Mucosa of descending colon (tissue), 3 donors: ENCODE results near the gene CCS. TPM values are rescaled to one million over a fixed set of nuclear protein-coding genes. Genes with fewer than 3 reads are reported as not detected.

Experiments used
- ATAC-seq: fragments of 200-7000 bp; cut with Tn5 transposase; one replicate; pipeline ENCODE4 v1.9.1; 2020; ENCODE audit warnings: mild to moderate bottlenecking, moderate library complexity
- DNase-seq, 3 donors: peaks; one replicate each; pipeline ENCODE4 v3.0.0-alpha.2; 2020
- H3K36me3 ChIP-seq: fragments of 200-600 bp; one replicate; pipeline ENCODE4 v1.8.0; 2021; ENCODE audit warnings: low read depth, mild to moderate bottlenecking
- H3K4me1 ChIP-seq: fragments of 200-600 bp; one replicate; pipeline ENCODE4 v1.8.0; 2021; ENCODE audit warnings: low read depth, mild to moderate bottlenecking
- H3K4me3 ChIP-seq: fragments of 200-600 bp; one replicate; pipeline ENCODE4 v1.8.0; 2021; ENCODE audit warnings: mild to moderate bottlenecking
- H3K9me3 ChIP-seq: fragments of 200-600 bp; one replicate; pipeline ENCODE4 v1.8.0; 2021; ENCODE audit warnings: mild to moderate bottlenecking
- intact Hi-C, 2 donors: fragments of 100-400 bp; cut with DNase I in 1 of 2; cut with micrococcal nuclease in 1 of 2; formaldehyde crosslinking; loops; one replicate each; pipeline versions ENCODE4 v1.11.0 to v1.11.1; 2022; cut with DNase I, micrococcal nuclease
- total RNA-seq, 3 donors: library from RNA; stranded (reverse); fragmentation: NEBNext Ultra II Directional in 2 of 3; extraction: Animal tissue kit (Norgen Biotek cat#: 25700) in 2 of 3; gene quantifications; one replicate each; pipeline versions ENCODE4 v1.2.1 to v1.2.4, GENCODE V29; 2021 to 2023
- TF ChIP-seq, protein P1 (sequence below): fragments of 200-600 bp; IDR thresholded peaks from one replicate; pipeline ENCODE4 v1.8.0; 2022; ENCODE audit warnings: antibody characterized with exemption, mild to moderate bottlenecking
- donor health status: DM: no; HTN: no; CAD: no; lungs with moderate emphysema.
- donor health status: DM: no; HTN: no; CAD: no.
- donor health status: DM: no; HTN: yes; CAD: no.

CCS gene
- total RNA-seq, 3 donors from 2014 or later: 34.9 to 50.7 (median 42.2) TPM

DNA sequence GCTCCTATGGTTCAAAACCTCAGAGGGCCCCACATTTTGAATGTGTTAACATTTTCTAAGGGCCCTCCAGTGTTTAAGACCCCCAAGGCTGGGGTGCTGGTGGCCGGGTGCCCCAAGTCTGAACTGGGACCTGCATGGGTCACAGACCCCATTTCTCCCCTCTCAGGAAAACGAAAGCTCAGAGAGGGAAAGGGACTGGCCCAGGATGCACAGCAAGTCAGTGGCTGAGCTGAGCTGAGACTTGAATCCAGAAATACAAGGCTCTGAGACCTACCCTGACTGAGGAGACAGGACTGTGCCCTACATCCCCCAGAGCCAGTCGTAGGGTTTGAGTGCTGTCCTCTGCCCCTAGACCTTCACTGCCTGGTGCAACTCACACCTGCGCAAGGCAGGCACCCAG is 42.1 kb upstream of the CCS start:
- intact Hi-C loops: no loop called here
- Histone ChIP-seq H3K4me1 (peaks cover 8% of the 10 kb centered on the region), H3K4me3 (no peak overlapping the region), H3K9me3 (no peaks in the 10 kb centered on the region), H3K36me3 (no peaks in the 10 kb centered on the region)
- no peak for ATAC-seq
- DNase-seq: no peak
- TF ChIP-seq, protein P1, sequence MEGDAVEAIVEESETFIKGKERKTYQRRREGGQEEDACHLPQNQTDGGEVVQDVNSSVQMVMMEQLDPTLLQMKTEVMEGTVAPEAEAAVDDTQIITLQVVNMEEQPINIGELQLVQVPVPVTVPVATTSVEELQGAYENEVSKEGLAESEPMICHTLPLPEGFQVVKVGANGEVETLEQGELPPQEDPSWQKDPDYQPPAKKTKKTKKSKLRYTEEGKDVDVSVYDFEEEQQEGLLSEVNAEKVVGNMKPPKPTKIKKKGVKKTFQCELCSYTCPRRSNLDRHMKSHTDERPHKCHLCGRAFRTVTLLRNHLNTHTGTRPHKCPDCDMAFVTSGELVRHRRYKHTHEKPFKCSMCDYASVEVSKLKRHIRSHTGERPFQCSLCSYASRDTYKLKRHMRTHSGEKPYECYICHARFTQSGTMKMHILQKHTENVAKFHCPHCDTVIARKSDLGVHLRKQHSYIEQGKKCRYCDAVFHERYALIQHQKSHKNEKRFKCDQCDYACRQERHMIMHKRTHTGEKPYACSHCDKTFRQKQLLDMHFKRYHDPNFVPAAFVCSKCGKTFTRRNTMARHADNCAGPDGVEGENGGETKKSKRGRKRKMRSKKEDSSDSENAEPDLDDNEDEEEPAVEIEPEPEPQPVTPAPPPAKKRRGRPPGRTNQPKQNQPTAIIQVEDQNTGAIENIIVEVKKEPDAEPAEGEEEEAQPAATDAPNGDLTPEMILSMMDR: no peak

DNA sequence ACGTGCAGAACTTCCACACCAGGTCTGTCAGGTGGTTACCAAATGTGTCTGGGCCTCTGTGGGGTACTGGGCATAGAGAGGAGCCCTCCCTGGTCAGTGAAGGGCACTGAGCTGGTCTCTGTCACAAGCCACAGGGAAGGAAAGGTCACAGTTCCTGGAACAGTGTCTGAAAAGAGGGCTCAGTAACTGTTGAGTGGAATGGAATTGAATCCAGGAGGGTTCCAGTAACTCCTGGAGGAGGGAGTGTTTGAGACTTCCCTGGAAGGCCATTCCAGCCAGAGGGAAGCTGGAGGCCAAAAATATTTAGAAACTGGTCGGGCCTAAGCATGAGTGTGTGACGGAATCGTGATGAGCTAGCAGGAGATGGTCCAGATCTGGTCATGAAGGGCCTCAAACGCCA is 38.4 kb upstream of the CCS start:
- H3K36me3 ChIP-seq: no peaks in the 10 kb centered on the region
- ATAC-seq (no peak), DNase-seq (no peak)
- TF ChIP-seq, protein P1: no peak
- no peak overlapping the region for H3K4me3 ChIP-seq
- intact Hi-C loops: no loop called here
- no peaks in the 10 kb centered on the region for H3K4me1 ChIP-seq
- H3K9me3 ChIP-seq: no peaks in the 10 kb centered on the region

DNA sequence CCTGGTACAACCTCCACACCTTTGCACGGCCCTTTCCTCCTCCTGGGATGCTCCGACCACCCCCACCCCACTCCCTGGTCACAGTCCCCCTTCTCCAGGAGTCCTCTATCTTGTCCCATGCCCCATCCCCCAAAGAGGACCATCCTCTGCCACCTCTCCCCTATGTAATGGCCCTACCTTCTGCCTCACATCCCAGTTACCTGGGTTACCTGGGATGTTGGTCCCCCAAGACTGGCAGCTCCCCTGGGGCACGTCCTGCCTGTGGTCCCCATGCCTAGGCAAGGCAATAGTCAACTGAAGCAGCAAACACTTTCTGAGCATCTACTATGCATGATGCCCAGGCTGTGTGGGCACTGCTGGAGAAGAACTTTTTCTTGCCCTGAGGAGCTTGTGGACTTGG is 37.6 kb upstream of the CCS start:
- DNase-seq (no peak), ATAC-seq (no peak)

DNA sequence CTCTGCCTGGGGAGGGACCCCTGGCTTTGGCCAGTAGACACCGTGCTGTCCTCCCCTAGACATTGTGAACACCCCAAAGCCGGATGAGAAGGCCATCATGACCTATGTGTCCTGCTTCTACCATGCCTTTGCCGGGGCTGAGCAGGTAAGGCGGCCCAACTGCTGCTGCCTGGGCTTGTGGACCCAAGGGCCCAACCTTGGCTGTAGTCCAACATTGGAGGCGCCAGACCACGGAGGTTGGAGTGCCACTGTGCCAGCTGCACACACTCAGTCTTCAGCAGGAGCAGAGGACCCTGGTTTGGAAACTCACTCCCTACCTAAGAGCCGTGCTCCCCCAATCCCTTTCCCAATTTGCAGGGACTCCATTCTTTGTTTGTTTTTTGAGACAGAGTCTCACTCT is 36.9 kb upstream of the CCS start:
- no peaks in the 10 kb centered on the region for H3K9me3 ChIP-seq
- no peaks in the 10 kb centered on the region for H3K36me3 ChIP-seq
- intact Hi-C loops: no loop called here
- no peaks in the 10 kb centered on the region for H3K4me1 ChIP-seq
- TF ChIP-seq, protein P1: no peak
- ATAC-seq (no peak), DNase-seq (no peak)
- no peak overlapping the region for H3K4me3 ChIP-seq

More for the DNA sequence above, 37.6 kb upstream of the CCS start:
- no peaks in the 10 kb centered on the region for H3K36me3 ChIP-seq
- TF ChIP-seq, protein P1: no peak
- intact Hi-C loops: no loop called here
- H3K4me3 ChIP-seq: no peak overlapping the region
- H3K4me1 ChIP-seq: no peaks in the 10 kb centered on the region
- H3K9me3 ChIP-seq: no peaks in the 10 kb centered on the region

DNA sequence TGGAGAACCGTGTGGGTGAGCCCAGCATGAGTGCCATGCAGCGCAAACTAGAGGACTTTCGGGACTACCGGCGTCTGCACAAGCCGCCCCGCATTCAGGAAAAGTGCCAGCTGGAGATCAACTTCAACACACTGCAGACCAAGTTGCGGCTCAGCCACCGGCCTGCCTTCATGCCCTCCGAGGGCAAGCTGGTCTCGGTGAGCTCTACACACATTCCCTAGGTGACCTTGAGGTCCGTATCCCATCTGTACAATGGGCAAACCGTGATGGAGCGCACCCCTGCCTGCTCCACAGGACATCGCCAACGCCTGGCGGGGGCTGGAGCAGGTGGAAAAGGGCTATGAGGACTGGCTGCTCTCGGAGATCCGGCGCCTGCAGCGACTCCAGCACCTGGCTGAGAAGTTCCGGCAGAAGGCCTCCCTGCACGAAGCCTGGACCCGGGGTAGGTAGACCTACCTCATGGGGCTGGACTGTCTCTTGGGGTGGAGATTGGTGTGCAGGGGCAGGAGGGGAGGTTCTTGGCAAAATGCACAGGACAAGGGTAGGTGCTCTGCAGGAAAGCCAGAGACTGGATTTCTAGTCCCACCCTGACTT is 35.2 kb upstream of the CCS start:
- intact Hi-C loops: no loop called here
- Histone ChIP-seq H3K4me1 (no peaks in the 10 kb centered on the region), H3K4me3 (no peak overlapping the region), H3K36me3 (no peaks in the 10 kb centered on the region), H3K9me3 (no peaks in the 10 kb centered on the region)
- DNase-seq (no peak), ATAC-seq (no peak)
- TF ChIP-seq, protein P1: no peak
